ENCODE data around the gene RGS8. TPM values are rescaled to one million over a fixed set of nuclear protein-coding genes. Genes with fewer than 3 reads are reported as not detected.

Gene RGS8
- total and polyA plus RNA-seq, 2 of the 4 experiments (the other 2 are of a cell fraction): not detected

- no TSS peak for BruUV-seq (replicated peaks)
- H3K9ac ChIP-seq (ENCODE audit: low read depth, low read length): no peak overlapping the region
- no peak overlapping the region for H4K91ac ChIP-seq (ENCODE audit: insufficient read depth, low read depth, low read length)
- no peak overlapping the region for H3K14ac ChIP-seq (replicated peaks; ENCODE audit: low read depth, low read length)
- H3K79me1 ChIP-seq (ENCODE audit: low read depth in 1 of 2, low read length in 2 of 2): no peaks in the 10 kb centered on the region
- no peak overlapping the region for H3K23ac ChIP-seq (ENCODE audit: low read depth, low read length)
- H3K27me3 ChIP-seq (ENCODE audit: control insufficient read depth, insufficient read depth, low read length): peaks cover 32% of the 10 kb centered on the region
- H2BK20ac ChIP-seq (ENCODE audit: low read depth, low read length): no peak overlapping the region
- H3K4me3 ChIP-seq (ENCODE audit: insufficient read depth, low read depth, low read length): no peak overlapping the region
- H4K8ac ChIP-seq (ENCODE audit: low read depth in 2 of 2, low read length in 2 of 2): no peak overlapping the region
- H2AK5ac ChIP-seq (ENCODE audit: low read depth, low read length): no peak overlapping the region
- no peak overlapping the region for H2AFZ ChIP-seq (replicated peaks; ENCODE audit: low read length, poor library complexity)
- H4K20me1 ChIP-seq (ENCODE audit: insufficient read depth, low read length): no peaks in the 10 kb centered on the region
- TF ChIP-seq MAZ (IDR thresholded peaks at IDR 0.05; ENCODE audit: borderline replicate concordance, low read depth, low read length): no peak
- no peak for TF ChIP-seq SMC3 (IDR thresholded peaks at IDR 0.05; ENCODE audit: low read depth, low read length)
- TF ChIP-seq RAD21 (IDR thresholded peaks at IDR 0.05; ENCODE audit: low read length): no peak
- no peak for TF ChIP-seq MAFK (IDR thresholded peaks at IDR 0.05; ENCODE audit: low read depth, low read length)
- no peak for TF ChIP-seq CTCF (conservative IDR thresholded peaks at IDR 0.05; ENCODE audit: low read depth, low read length)
- no peak for TF ChIP-seq CHD1 (IDR thresholded peaks at IDR 0.05; ENCODE audit: low read depth, low read length)
- no peak for TF ChIP-seq ELK1 (IDR thresholded peaks at IDR 0.05; ENCODE audit: borderline replicate concordance, low read depth, low read length)
- no peak for TF ChIP-seq FOS (IDR thresholded peaks at IDR 0.05; ENCODE audit: low read depth, low read length)
- TF ChIP-seq POLR2A (IDR thresholded peaks at IDR 0.05; ENCODE audit: low read depth, low read length): no peak
- TF ChIP-seq MXI1 (IDR thresholded peaks at IDR 0.05; ENCODE audit: borderline replicate concordance, low read depth, low read length): no peak
- no peak for TF ChIP-seq RFX5 (IDR thresholded peaks at IDR 0.05; ENCODE audit: low read depth, low read length)
- no peak for TF ChIP-seq RCOR1 (IDR thresholded peaks at IDR 0.05; ENCODE audit: insufficient replicate concordance, low read length)
- TF ChIP-seq NFE2L2 (IDR thresholded peaks at IDR 0.05; ENCODE audit: low read depth, low read length): no peak
- no peak for TF ChIP-seq BHLHE40 (IDR thresholded peaks at IDR 0.05; ENCODE audit: low read depth, low read length)
- TF ChIP-seq USF2 (IDR thresholded peaks at IDR 0.05; ENCODE audit: low read depth, low read length): no peak
- no peak for TF ChIP-seq CEBPB (IDR thresholded peaks at IDR 0.05; ENCODE audit: low read depth, low read length)
- no peak overlapping the region for H2AK9ac ChIP-seq (replicated peaks; ENCODE audit: low read depth, low read length, poor library complexity)
- no peak overlapping the region for H2BK120ac ChIP-seq (ENCODE audit: low read depth, low read length)
- no peaks in the 10 kb centered on the region for H3K4me1 ChIP-seq (ENCODE audit: control insufficient read depth, insufficient read depth, low read length)
- ChIA-PET POLR2A (ENCODE audit: unreplicated experiment) (no interaction called here), CTCF (no interaction called here)
- dilution Hi-C loops (cut with HindIII; ENCODE audit: low sequenced_read_pairs, unreplicated experiment): no loop called here
- H2BK5ac ChIP-seq (ENCODE audit: low read depth, low read length, poor library complexity, severe bottlenecking): no peak overlapping the region
- H3K9me1 ChIP-seq (ENCODE audit: insufficient read depth, low read length): no peaks in the 10 kb centered on the region
- ATAC-seq (ENCODE audit: low read depth): no peak
- no peak overlapping the region for H4K5ac ChIP-seq (ENCODE audit: low read depth, low read length)
- H3K4me2 ChIP-seq (ENCODE audit: low read depth, low read length): no peak overlapping the region
- H3K27ac ChIP-seq (ENCODE audit: insufficient read depth, low read length): no peak overlapping the region
- no peaks in the 10 kb centered on the region for H3K36me3 ChIP-seq (ENCODE audit: control insufficient read depth, insufficient read depth, low read length)
- H3K4ac ChIP-seq (ENCODE audit: low read depth, low read length): no peak overlapping the region
- intact Hi-C loops (cut with micrococcal nuclease): no loop called here
- no peak overlapping the region for H2BK15ac ChIP-seq (ENCODE audit: low read depth, low read length)
- H3K56ac ChIP-seq (ENCODE audit: extremely low read depth, insufficient read depth, low read length): no peak overlapping the region
- H3K9me3 ChIP-seq (ENCODE audit: control insufficient read depth, insufficient read depth, low read length): no peaks in the 10 kb centered on the region
- no peak for DNase-seq
- no peak overlapping the region for H3K18ac ChIP-seq (ENCODE audit: low read depth, low read length)
- WGBS, 2 experiments (ENCODE audit: extremely low coverage in 2 of 2, insufficient read length in 1 of 2): 70% methylated on average over 2 of the region's 7 CpGs; no CpG with 5 or more reads in 1 of the 2 experiments
- in situ Hi-C loops (cut with MboI; ENCODE audit: low sequenced_read_pairs): no loop called here
Observed at GRCh38 chr1:182667848-182668505, 16.4 kb downstream of the RGS8 start.

Data from IMR-90 (cell line).